Thymus (tissue), 11 donors: ENCODE results near the gene DNMT3L. TPM values are rescaled to one million over a fixed set of nuclear protein-coding genes. Genes with fewer than 3 reads are reported as not detected.
A peak's percentile ranks its signal among the peaks of the same experiment; 100 is the strongest.
"Not testable (repeated sequence)": the region's sequence is repeated elsewhere in the genome, so short reads cannot be mapped to it uniquely, and the experiment has no call there.

Source experiments
- DNase-seq, 9 donors: peaks; one replicate each; pipeline ENCODE4 v3.0.0-alpha.2; 2013; ENCODE audit warnings: low spot score in 9 of 9, low read depth in 6 of 9, missing footprints in 1 of 9
- H3K27ac ChIP-seq, 2 donors: one replicate each; pipeline ENCODE4 v1.5.1; 2013; ENCODE audit warnings: control low read depth in 1 of 2, low read depth in 1 of 2, low read length in 1 of 2, mild to moderate bottlenecking in 1 of 2, moderate library complexity in 1 of 2
- H3K27me3 ChIP-seq, 2 donors: one replicate each; pipeline ENCODE4 v1.5.1; 2013; ENCODE audit warnings: low read length in 1 of 2; ENCODE audit not compliant: control insufficient read depth in 2 of 2, insufficient read depth in 1 of 2
- H3K36me3 ChIP-seq, 2 donors: one replicate each; pipeline ENCODE4 v1.5.1; 2013; ENCODE audit warnings: low read length in 1 of 2, mild to moderate bottlenecking in 1 of 2, moderate library complexity in 1 of 2; ENCODE audit not compliant: control insufficient read depth in 2 of 2, insufficient read depth in 2 of 2
- H3K4me1 ChIP-seq, 2 donors: one replicate each; pipeline ENCODE4 v1.5.1; 2013; ENCODE audit warnings: low read length in 2 of 2; ENCODE audit not compliant: control insufficient read depth in 2 of 2, insufficient read depth in 2 of 2
- H3K4me3 ChIP-seq, 2 donors: one replicate each; pipeline ENCODE4 v1.5.1; 2013; ENCODE audit warnings: low read length in 2 of 2, control low read depth in 1 of 2, mild to moderate bottlenecking in 1 of 2
- H3K9me3 ChIP-seq, 2 donors: one replicate each; pipeline ENCODE4 v1.5.1; 2013; ENCODE audit warnings: low read length in 1 of 2, mild to moderate bottlenecking in 1 of 2; ENCODE audit not compliant: control insufficient read depth in 2 of 2, insufficient read depth in 1 of 2
- WGBS: extraction: QIAGEN DNeasy Blood & Tissue Kit; methylation state at CpG from one replicate; pipeline ENCODE4 v1.1.7; 2013; 5-methylcytosine and 5-hydroxymethylcytosine counted together
- polyA plus RNA-seq: library from polyadenylated mRNA; stranded (reverse); fragments of 200-250 nt; gene quantifications from one replicate; pipeline ENCODE4 v1.2.3, GENCODE V29; 2013
- total RNA-seq: library from RNA; stranded (reverse); fragments of 120-200 nt; gene quantifications from one replicate; pipeline ENCODE4 v1.2.4, GENCODE V29; 2013
- donor health status: healthy.

DNMT3L gene
- total and polyA plus RNA-seq, 2 donors = 0.42 to 0.80 TPM

DNA sequence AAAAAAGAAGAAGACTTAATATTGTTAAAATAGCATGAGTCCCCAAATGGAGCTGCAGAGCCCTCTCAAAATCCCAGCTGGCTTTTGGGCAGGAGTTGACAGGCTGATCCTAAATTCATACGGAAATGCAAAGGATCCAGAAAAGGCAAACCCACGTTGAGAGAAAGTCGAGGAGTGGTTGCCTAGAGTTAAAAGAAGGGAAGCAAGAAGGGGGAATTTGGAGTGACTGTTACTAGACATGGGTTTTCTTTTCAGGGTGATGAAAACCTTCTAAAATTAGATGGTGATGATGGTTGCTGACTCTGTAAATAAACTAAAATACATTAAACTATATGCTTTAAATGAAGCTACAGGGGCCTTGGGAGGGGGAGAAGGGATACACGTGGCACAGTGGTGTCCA, 1.6 kb downstream of the DNMT3L start:
- no peak overlapping the region for H3K27ac ChIP-seq
- no peaks in the 10 kb centered on the region for H3K27me3 ChIP-seq
- no peaks in the 10 kb centered on the region for H3K4me1 ChIP-seq
- DNase-seq = no peak
- H3K4me3 ChIP-seq = no peak overlapping the region
- no peaks in the 10 kb centered on the region for H3K36me3 ChIP-seq
- no peaks in the 10 kb centered on the region for H3K9me3 ChIP-seq
- WGBS = 81% methylated on average over 4 of the region's 4 CpGs

GRCh38 chr21:44259082-44259705, 2.5 kb downstream of the DNMT3L start:
- peak in 1 of 9 donors; percentile 7 for DNase-seq
- H3K36me3 ChIP-seq = no peaks in the 10 kb centered on the region

GRCh38 chr21:44258056-44258725, 3.5 kb downstream of the DNMT3L start:
- Histone ChIP-seq H3K27me3 (peaks cover 2 to 8% of the 10 kb centered on the region in 2 donors), H3K27ac (no peak overlapping the region), H3K36me3 (no peaks in the 10 kb centered on the region), H3K9me3 (no peaks in the 10 kb centered on the region), H3K4me1 (no peaks in the 10 kb centered on the region), H3K4me3 (no peak overlapping the region)
- WGBS = 96% methylated on average over 34 of the region's 34 CpGs
- DNase-seq = no peak

More at GRCh38 chr21:44259082-44259705, 2.5 kb downstream of the DNMT3L start:
- H3K9me3 ChIP-seq = no peaks in the 10 kb centered on the region
- no peaks in the 10 kb centered on the region for H3K4me1 ChIP-seq
- no peak overlapping the region for H3K4me3 ChIP-seq
- WGBS = 94% methylated on average over 22 of the region's 22 CpGs
- H3K27ac ChIP-seq = no peak overlapping the region
- H3K27me3 ChIP-seq = peaks cover 0 to 3% of the 10 kb centered on the region in 2 donors

DNA sequence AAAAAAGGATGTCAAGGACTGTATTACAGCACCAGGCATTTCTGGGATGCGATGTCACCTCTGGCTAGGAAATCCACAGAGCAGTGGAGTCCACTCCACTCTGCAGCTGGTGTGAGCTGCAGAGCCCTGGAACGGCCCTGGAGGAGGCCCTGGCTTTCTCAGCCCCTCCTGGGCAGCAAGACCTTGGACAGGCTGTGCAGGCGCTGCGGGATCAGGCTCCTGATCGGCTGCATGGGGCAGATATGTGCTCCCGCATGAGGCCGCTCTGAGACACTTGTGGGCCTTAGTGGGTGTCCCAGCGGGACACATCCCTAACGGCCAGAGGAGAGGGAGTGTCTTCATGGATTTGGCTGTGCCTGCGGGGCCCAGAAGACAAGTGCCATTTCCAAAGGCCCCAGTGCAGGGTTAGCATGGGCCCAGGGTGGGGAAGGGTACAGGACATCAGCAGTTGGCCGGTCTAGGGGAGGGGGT, 6.2 kb downstream of the DNMT3L start:
- no peak overlapping the region for H3K27ac ChIP-seq
- no peak for DNase-seq

GRCh38 chr21:44253832-44254710, 7.6 kb downstream of the DNMT3L start:
- no peaks in the 10 kb centered on the region for H3K9me3 ChIP-seq
- no peak for DNase-seq
- no peak overlapping the region for H3K27ac ChIP-seq
- H3K4me1 ChIP-seq = no peaks in the 10 kb centered on the region
- H3K36me3 ChIP-seq = no peaks in the 10 kb centered on the region
- 66% methylated on average over 29 of the region's 29 CpGs for WGBS
- H3K4me3 ChIP-seq = no peak overlapping the region
- H3K27me3 ChIP-seq = peaks cover 2 to 8% of the 10 kb centered on the region in 2 donors

More for the DNA sequence above, 6.2 kb downstream of the DNMT3L start:
- Histone ChIP-seq H3K4me3 (no peak overlapping the region), H3K36me3 (no peaks in the 10 kb centered on the region), H3K27me3 (peaks cover 2 to 8% of the 10 kb centered on the region in 2 donors), H3K4me1 (no peaks in the 10 kb centered on the region), H3K9me3 (no peaks in the 10 kb centered on the region)
- WGBS = 98% methylated on average over 11 of the region's 11 CpGs

- H3K4me1 ChIP-seq, H3K27me3 ChIP-seq, DNase-seq, H3K27ac ChIP-seq, H3K4me3 ChIP-seq, H3K9me3 ChIP-seq, H3K36me3 ChIP-seq: not testable (repeated sequence)
- WGBS = no CpG with 5 or more reads among the region's 33 CpGs
These were observed 12.3 kb downstream of the DNMT3L start for GRCh38 chr21:44249204-44250037.

DNA sequence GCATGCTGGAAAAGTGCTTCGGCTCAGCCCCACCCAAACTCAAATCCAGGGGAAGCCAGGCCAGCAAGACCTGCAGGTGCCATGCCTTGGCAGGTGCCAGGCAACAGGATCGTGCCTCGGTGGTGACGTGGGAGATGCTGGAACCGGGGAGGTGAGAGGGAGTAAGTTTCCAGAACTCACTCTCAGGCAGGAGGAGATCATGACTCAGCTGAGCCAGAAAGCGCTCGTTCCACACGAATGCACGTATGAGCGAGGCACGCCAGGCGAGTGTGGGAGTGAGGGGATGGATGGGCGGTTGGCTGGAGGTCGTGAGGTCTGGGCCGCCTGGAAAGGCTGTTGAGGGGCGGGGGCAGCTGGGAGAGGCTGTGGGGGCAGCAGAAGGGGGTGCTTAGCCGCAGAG, 13.8 kb downstream of the DNMT3L start:
- not testable (repeated sequence) for H3K4me3 ChIP-seq, H3K27me3 ChIP-seq, H3K27ac ChIP-seq, H3K9me3 ChIP-seq, H3K4me1 ChIP-seq, H3K36me3 ChIP-seq, DNase-seq
- whole genome bisulfite sequencing = no CpG with 5 or more reads among the region's 17 CpGs

DNA sequence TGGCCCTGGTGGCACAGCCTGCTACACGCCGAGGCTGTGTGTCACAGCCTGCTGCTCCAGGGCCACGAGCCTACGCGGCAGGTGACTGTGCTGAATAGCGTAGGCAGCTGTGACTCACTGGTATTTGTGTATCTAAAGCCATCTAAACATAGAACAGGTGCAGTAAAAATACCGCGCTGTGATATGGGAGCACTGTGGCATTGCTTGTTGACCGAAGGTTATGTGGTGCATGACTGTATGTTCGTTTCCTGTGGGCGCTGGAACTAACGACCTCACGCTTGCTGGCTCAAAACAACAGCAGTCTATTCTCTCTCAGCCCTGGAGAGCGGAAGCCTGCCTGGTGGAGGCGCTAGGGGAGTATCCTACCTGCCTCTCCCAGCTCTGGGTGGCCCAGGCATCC, 17.7 kb downstream of the DNMT3L start:
- DNase-seq, H3K36me3 ChIP-seq, H3K4me3 ChIP-seq, H3K27ac ChIP-seq, H3K9me3 ChIP-seq, H3K4me1 ChIP-seq, H3K27me3 ChIP-seq: not testable (repeated sequence)
- no CpG with 5 or more reads among the region's 15 CpGs for WGBS
